Right renal pelvis (tissue), 4 donors: ENCODE measurements around the gene TTC33. TPM values are rescaled to one million over a fixed set of nuclear protein-coding genes. Genes with fewer than 3 reads are reported as not detected.
"Not testable (repeated sequence)": the region's sequence is repeated elsewhere in the genome, so short reads cannot be mapped to it uniquely, and the experiment has no call there.

Source experiments
- DNase-seq, 4 donors: peaks; one replicate each; pipeline ENCODE4 v3.0.0-alpha.2; 2013; ENCODE audit warnings: low read depth in 4 of 4, low spot score in 3 of 4, missing footprints in 1 of 4
- polyA plus RNA-seq, 4 donors: library from polyadenylated mRNA; unstranded; fragments of 120-200 nt; gene quantifications; one replicate each; pipeline ENCODE4 v1.2.1, GENCODE V29; 2013; ENCODE audit not compliant: insufficient read length in 4 of 4

Gene TTC33
- polyA plus RNA-seq, 4 donors = 29.8 to 38.0 (median 36.3) TPM

GRCh38 chr5:40722497-40722911, 33.3 kb downstream of the TTC33 start:
- not testable (repeated sequence) for DNase-seq

- no peak for DNase-seq
Observed at GRCh38 chr5:40720069-40720468, 35.7 kb downstream of the TTC33 start.

GRCh38 chr5:40717281-40717680, 38.5 kb downstream of the TTC33 start:
- DNase-seq = no peak

- DNase-seq = no peak
Observed at GRCh38 chr5:40716590-40716989, 39.2 kb downstream of the TTC33 start.

GRCh38 chr5:40716000-40716399, 39.8 kb downstream of the TTC33 start:
- DNase-seq = no peak

- no peak for DNase-seq
Observed at GRCh38 chr5:40714001-40714400, 41.8 kb downstream of the TTC33 start.

GRCh38 chr5:40710575-40710974, 45.2 kb downstream of the TTC33 start:
- not testable (repeated sequence) for DNase-seq

- DNase-seq = not testable (repeated sequence)
Observed at GRCh38 chr5:40705484-40705883, 50.3 kb downstream of the TTC33 start.

GRCh38 chr5:40702027-40702426, 53.7 kb downstream of the TTC33 start:
- not testable (repeated sequence) for DNase-seq

GRCh38 chr5:40700116-40700782, 55.5 kb downstream of the TTC33 start:
- no peak for DNase-seq

GRCh38 chr5:40694433-40694832, 61.3 kb downstream of the TTC33 start:
- DNase-seq = no peak

GRCh38 chr5:40691894-40692293, 63.9 kb downstream of the TTC33 start:
- no peak for DNase-seq

- no peak for DNase-seq
Observed at GRCh38 chr5:40690267-40690666, 65.5 kb downstream of the TTC33 start.

GRCh38 chr5:40689438-40689837, 66.3 kb downstream of the TTC33 start:
- DNase-seq = no peak

- no peak for DNase-seq
Observed at GRCh38 chr5:40688996-40689395, 66.8 kb downstream of the TTC33 start.

- DNase-seq = peak in 3 of 4 donors; percentile 78 to 81 (median 79)
Observed at GRCh38 chr5:40688127-40688761, 67.5 kb downstream of the TTC33 start.

GRCh38 chr5:40687321-40687720, 68.4 kb downstream of the TTC33 start:
- no peak for DNase-seq

- no peak for DNase-seq
Observed at GRCh38 chr5:40685976-40686486, 69.7 kb downstream of the TTC33 start.

- no peak for DNase-seq
Observed at GRCh38 chr5:40685193-40685592, 70.6 kb downstream of the TTC33 start.

GRCh38 chr5:40683305-40683704, 72.5 kb downstream of the TTC33 start:
- no peak for DNase-seq

GRCh38 chr5:40682154-40683017, 73.4 kb downstream of the TTC33 start:
- no peak for DNase-seq
